Astrocyte of the cerebellum (primary cell): ENCODE data around the gene RADIL.

Experiments used
- DNase-seq: peaks from one replicate; pipeline ENCODE4 v3.0.0-alpha.2; 2011; ENCODE audit warnings: low read depth
- H3K4me3 ChIP-seq: 2 replicates; pipeline ENCODE4 v1.5.1; 2011; ENCODE audit warnings: mild to moderate bottlenecking, low read depth, low read length, moderate library complexity
- in situ Hi-C: cut with HindIII; loops from 2 replicates; pipeline ENCODE4 v1.10.0; 2017; ENCODE audit warnings: low sequenced_read_pairs
- TF ChIP-seq, protein P1 (sequence below): IDR thresholded peaks from 2 replicates; pipeline ENCODE4 v1.5.1; 2012; ENCODE audit warnings: low read length, low read depth, moderate library complexity, mild to moderate bottlenecking; ENCODE audit errors: missing control alignments

Gene RADIL

GRCh38 chr7:4916113-4916512, 32.6 kb upstream of the RADIL start:
- TF ChIP-seq, protein P1, sequence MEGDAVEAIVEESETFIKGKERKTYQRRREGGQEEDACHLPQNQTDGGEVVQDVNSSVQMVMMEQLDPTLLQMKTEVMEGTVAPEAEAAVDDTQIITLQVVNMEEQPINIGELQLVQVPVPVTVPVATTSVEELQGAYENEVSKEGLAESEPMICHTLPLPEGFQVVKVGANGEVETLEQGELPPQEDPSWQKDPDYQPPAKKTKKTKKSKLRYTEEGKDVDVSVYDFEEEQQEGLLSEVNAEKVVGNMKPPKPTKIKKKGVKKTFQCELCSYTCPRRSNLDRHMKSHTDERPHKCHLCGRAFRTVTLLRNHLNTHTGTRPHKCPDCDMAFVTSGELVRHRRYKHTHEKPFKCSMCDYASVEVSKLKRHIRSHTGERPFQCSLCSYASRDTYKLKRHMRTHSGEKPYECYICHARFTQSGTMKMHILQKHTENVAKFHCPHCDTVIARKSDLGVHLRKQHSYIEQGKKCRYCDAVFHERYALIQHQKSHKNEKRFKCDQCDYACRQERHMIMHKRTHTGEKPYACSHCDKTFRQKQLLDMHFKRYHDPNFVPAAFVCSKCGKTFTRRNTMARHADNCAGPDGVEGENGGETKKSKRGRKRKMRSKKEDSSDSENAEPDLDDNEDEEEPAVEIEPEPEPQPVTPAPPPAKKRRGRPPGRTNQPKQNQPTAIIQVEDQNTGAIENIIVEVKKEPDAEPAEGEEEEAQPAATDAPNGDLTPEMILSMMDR = no peak
- H3K4me3 ChIP-seq = no peak overlapping the region
- in situ Hi-C loops = no loop called here
- no peak for DNase-seq

- in situ Hi-C loops = no loop called here
- no peak overlapping the region for H3K4me3 ChIP-seq
- DNase-seq = no peak
- TF ChIP-seq, protein P1 = no peak
Measured at GRCh38 chr7:4911111-4911828, 27.8 kb upstream of the RADIL start.

GRCh38 chr7:4906682-4907081, 23.2 kb upstream of the RADIL start:
- TF ChIP-seq, protein P1 = no peak
- no peak overlapping the region for H3K4me3 ChIP-seq
- DNase-seq = no peak
- in situ Hi-C loops = no loop called here

DNA sequence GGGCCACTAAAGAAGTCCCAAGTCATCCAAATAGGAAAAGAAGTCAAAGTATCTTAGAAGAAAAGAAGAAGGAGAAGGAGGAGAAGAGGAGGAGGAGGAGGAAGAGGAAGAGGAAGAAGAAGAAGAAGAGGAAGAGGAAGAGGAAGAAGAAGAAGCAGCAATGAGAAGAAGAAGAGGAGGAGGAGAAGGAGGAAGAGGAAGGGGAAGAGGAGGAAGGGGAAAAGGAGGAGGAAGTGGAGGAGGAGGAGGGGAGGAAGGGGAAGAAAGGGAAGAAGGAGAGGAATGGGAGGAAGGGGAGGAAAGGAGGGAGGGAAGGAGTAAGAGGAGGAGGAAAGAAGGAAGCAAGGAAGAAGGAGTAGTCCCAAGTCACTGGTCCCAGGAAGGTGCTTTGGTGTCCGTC, 21.7 kb upstream of the RADIL start:
- in situ Hi-C loops = no loop called here
- no peak overlapping the region for H3K4me3 ChIP-seq
- DNase-seq = no peak
- TF ChIP-seq, protein P1 = no peak

DNA sequence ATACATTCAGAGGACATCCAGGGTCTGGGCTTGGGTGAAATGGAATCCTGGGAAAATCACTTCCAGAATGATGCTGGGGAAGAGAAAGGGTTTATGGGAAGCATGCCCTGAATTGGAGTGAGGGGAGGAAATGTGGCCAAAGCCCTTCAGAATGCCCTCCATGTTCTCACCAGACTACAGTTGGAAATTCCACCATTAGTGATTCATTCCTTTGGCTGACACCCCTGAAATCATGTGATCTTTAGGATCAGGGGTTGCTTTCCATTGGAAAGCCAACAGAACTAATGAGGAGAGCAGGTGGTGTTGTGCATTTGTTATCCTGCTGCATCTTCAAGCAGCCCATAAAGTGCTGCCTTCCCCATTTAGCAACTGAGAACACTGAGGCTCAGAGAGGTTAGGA, 20.8 kb upstream of the RADIL start:
- TF ChIP-seq, protein P1 = no peak
- no peak overlapping the region for H3K4me3 ChIP-seq
- in situ Hi-C loops = no loop called here
- no peak for DNase-seq

- in situ Hi-C loops = no loop called here
Measured at GRCh38 chr7:4895766-4896165, 12.2 kb upstream of the RADIL start.

More at GRCh38 chr7:4895766-4896165, 12.2 kb upstream of the RADIL start:
- no peak overlapping the region for H3K4me3 ChIP-seq
- TF ChIP-seq, protein P1 = no peak
- no peak for DNase-seq
